ENCODE data around the gene GNG13. TPM values are rescaled to one million over a fixed set of nuclear protein-coding genes. Genes with fewer than 3 reads are reported as not detected.
"Not testable (repeated sequence)": the region's sequence is repeated elsewhere in the genome, so short reads cannot be mapped to it uniquely, and the experiment has no call there.

Gene GNG13
- total RNA-seq, 2 donors from 2014 or later = not detected

DNA sequence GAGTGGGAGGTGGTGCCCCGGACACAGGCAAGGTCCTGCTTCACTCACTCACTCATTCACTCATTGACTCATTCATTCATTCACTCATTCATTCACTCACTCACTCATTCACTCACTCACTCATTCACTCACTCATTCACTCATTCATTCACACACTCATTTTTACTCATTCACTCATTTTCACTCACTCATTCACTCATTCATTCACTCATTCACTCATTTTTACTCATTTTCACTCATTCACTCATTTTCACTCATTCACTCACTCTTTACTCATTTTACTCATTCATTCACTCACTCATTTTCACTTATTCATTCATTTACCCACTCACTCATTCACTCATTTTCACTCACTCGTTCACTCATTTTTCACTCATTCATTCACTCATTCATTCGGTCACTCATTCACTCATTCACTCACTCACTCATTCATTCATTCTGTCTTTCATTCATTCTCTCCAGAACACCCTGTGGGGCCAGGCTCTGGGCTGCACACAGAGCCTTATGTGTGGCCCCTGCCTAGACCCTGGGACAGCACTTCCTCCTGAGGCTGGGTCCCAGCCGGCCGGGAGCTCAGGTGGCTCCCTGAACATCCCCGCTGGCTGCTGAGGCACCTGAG is 21.5 kb downstream of the GNG13 start:
- Mint-ChIP-seq H3K36me3 (no peaks in the 10 kb centered on the region), H3K27ac (no peak overlapping the region), H3K9me3 (no peaks in the 10 kb centered on the region)
- ATAC-seq (peak in 1 of 2 donors; percentile 45), DNase-seq (ENCODE audit: low spot score in 2 of 2) (no peak)

DNA sequence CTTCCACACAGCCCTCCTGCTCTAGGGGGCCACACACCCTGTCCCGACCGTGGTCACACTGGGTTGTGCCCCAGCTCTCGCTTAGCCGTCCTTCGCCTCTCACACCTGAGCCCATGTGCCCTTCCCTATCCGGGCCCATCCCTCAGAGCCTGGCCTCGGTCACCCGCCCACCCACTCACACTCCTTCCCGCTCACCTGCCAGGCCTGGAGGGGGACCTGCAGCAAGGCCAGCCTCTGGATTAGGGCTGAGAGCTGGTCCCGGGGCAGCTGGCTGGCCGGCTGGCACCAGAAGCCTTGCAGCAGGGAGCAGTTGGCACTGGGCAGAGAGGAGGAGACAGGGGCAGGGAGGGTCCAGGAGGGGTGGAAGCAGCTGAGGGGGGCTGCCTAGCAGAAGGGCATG is 22.1 kb downstream of the GNG13 start:
- Mint-ChIP-seq H3K27ac (no peak overlapping the region), H3K9me3 (no peaks in the 10 kb centered on the region), H3K36me3 (no peaks in the 10 kb centered on the region)
- no peak for DNase-seq (ENCODE audit: low spot score in 2 of 2)
- peak in 1 of 2 donors; percentile 5 for ATAC-seq

DNA sequence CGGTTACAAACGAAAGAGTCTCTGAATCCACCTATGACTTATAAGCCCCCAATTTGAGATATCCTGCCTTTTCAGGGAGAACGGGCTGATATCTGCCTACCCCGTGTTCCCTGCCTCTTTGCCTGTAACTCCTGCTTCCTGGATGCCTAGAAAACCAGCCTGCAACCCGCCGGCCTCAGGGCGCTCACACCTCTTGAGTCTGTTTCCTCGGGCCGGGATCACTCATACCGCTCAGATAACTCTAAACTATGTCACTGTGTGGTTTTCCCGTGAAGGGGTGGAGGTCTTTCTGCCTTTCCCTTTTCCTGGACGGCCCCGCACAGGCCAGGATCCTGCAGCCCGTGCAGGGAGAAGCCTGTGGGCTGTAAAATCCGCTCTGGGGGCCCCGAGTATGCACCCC is 22.7 kb downstream of the GNG13 start:
- no peak overlapping the region for H3K27ac Mint-ChIP-seq
- ATAC-seq = no peak
- no peaks in the 10 kb centered on the region for H3K9me3 Mint-ChIP-seq
- DNase-seq (ENCODE audit: low spot score in 2 of 2) = no peak
- no peaks in the 10 kb centered on the region for H3K36me3 Mint-ChIP-seq

DNA sequence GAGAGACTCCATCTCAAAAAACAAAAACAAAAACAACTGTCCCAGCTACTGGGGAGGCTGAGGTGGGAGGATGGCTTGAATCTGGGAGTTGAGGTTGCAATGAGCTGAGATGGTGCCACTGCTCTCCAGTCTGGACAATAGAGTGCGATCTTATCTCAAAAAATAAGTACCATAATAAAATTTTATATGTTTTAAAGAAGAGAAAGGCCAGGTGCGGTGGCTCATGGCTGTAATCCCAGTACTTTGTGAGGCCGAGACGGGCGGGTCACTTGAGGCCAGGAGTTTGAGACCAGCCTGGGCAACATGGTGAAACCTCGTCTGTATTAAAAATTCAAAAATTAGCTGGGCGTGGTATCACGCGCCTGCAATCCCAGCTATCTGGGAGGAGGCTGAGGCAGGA is 23.7 kb downstream of the GNG13 start:
- no peak overlapping the region for H3K27ac Mint-ChIP-seq
- no peak for DNase-seq (ENCODE audit: low spot score in 2 of 2)
- H3K9me3 Mint-ChIP-seq = no peaks in the 10 kb centered on the region
- no peak for ATAC-seq
- no peaks in the 10 kb centered on the region for H3K36me3 Mint-ChIP-seq

DNA sequence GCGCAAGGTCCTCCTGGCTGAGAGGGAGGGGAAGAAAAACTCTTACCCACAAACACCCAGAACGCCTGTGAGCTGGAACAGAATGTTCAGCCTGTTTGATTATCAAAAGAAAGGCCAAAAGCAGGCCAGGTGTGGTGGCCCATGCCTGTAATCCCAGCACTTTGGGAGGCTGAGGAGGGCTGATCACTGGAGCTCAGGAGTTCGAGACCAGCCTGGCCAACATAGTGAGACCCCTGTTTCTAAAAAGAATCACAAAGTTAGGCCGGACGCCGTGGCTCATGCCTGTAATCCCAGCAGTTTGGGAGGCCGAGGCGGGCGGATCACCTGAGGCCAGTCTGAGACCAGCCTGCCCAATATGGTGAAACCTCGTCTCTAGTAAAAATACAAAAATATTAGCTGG is 24.2 kb downstream of the GNG13 start:
- not testable (repeated sequence) for DNase-seq (ENCODE audit: low spot score in 2 of 2); ATAC-seq; H3K9me3 Mint-ChIP-seq; H3K36me3 Mint-ChIP-seq; H3K27ac Mint-ChIP-seq

DNA sequence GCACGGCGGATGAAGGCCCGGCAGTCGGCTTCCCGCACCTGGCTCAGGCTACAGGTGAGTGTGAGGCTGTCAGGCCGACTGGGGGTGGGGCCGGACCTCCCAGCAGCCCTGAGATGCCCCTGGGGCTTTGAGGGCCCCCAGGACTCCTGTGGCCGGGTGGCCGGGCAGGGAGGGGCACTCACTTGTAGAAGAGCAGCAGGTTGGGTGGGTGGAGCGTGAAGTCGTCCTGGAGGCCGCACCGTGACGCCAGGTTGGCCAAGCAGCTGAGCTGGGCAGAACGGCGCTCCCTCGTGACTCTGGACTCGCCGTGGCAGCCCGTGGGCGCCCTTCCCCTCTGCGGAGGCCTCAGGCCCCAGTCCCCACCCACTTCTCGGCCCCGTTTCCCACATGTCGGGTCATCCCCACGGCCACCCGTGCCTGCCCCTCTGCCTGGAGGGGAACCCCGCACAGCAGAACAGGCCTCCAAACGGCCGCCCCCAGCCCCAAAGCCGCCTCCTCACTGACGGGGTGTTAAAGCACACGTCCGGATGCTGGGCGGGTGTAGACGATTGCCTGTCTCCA is 25.2 kb downstream of the GNG13 start:
- H3K27ac Mint-ChIP-seq = no peak overlapping the region
- DNase-seq (ENCODE audit: low spot score in 2 of 2) = no peak
- no peaks in the 10 kb centered on the region for H3K9me3 Mint-ChIP-seq
- no peak for ATAC-seq
- H3K36me3 Mint-ChIP-seq = no peaks in the 10 kb centered on the region

DNA sequence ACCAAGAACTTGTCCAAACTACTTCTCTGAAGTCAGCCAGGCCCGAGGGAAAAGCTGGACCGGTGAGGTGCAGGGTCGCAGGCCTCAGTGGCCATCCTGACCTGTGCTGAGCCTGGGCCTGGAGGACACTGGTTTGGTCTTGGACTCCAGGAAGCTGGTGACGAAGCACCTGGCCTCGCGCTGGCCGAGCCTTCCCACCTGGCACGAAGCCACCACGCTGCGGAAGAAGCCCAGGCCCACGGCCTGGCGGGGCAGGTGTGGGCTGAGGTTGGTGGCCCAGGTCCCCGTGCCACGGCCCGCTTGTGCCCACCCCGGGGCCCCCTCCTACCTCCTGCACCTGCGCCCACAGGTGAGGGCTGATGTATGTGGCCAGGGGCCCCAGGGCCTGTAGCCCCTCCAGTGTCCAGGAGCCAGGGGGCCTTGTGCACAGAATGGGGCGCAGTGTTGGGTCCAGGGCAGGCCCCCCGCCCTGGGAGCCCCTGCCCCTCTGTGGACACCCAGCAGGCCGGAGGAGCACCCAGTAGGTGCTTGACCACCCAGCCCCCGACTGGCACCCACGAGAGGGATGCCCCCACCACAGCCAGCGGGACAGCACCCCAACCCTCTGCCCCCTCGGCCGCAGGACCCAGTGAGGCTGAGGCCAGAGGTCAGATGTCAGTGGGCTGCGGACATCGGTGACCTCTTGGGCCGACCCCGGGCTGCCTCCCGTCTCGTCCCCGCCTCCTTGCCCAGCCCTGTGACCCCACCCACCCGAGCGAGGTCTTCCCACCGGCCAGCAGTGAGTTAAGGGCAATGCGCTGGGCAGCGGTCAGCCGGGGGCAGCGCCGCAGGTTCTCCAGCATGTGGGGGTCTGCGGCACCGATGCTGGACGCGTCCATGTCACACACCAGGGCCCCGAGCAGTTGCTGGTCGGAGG is 26.2 kb downstream of the GNG13 start:
- DNase-seq (ENCODE audit: low spot score in 2 of 2) (no peak), ATAC-seq (no peak)
- no peaks in the 10 kb centered on the region for H3K9me3 Mint-ChIP-seq
- H3K27ac Mint-ChIP-seq = no peak overlapping the region
- H3K36me3 Mint-ChIP-seq = no peaks in the 10 kb centered on the region

DNA sequence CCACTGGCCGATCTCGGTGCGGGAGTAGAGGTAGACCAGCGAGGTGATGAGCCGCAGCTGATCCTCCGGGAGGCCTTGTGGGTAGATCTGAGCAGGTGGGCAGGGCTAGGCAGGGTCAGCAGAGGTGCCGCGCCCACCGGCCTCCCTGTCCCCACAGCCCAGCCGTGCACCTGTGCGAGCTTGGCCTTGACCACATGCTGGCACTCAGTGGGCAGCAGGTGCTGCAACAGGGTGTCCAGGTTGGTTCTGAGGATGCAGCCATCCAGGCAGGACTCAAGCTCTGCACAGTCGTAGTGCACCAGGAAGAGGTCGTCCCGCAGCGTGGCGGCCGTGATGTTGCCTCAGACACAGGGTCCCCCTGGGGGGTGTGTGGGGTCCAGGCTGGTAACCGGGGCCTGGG is 27.6 kb downstream of the GNG13 start:
- no peak overlapping the region for H3K27ac Mint-ChIP-seq
- no peak for ATAC-seq
- H3K9me3 Mint-ChIP-seq = no peaks in the 10 kb centered on the region
- no peaks in the 10 kb centered on the region for H3K36me3 Mint-ChIP-seq
- no peak for DNase-seq (ENCODE audit: low spot score in 2 of 2)

DNA sequence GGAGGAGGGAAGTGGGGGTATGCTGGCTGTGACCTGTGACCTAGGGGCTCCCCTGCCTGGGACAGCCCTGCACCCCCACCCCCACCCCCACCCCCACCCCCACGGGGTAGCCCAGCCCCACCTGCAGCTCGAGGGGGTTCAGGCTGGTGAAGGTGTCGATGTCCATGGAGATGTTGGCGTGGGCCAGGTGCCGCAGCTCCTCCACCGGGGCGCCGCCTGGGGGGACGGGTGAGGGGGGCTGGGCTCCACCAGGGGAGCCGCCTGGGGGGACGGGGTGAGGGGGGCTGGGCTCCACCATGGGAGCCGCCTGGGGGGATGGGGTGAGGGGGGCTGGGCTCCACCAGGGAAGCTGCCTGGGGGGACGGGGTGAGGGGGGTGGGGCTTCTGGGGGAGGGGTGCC is 30.1 kb downstream of the GNG13 start:
- Mint-ChIP-seq H3K36me3 (no peaks in the 10 kb centered on the region), H3K27ac (no peak overlapping the region), H3K9me3 (no peaks in the 10 kb centered on the region)
- DNase-seq (ENCODE audit: low spot score in 2 of 2) (no peak), ATAC-seq (no peak)

DNA sequence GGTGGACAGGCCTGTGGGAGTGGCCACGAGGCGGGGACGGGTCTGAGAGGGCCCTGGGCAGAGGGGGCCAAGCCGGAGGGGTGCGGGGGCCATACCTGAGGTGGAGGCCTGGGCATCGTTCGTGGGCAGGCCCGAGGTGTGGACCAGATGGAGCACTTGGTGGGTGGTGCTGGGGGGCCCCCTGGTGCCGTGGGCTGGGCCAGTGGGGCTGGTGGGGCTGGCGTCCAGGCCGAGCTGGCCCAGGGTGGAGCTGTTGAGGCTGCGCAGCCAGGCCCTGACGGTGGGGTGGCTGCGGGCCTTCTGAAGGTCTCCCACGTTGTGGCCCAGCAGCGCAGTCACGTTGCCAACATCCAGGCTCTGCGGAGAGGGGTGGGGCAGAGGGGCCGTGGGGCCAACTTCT is 30.6 kb downstream of the GNG13 start:
- no peaks in the 10 kb centered on the region for H3K9me3 Mint-ChIP-seq
- H3K36me3 Mint-ChIP-seq = no peaks in the 10 kb centered on the region
- no peak for DNase-seq (ENCODE audit: low spot score in 2 of 2)
- no peak for ATAC-seq
- no peak overlapping the region for H3K27ac Mint-ChIP-seq

DNA sequence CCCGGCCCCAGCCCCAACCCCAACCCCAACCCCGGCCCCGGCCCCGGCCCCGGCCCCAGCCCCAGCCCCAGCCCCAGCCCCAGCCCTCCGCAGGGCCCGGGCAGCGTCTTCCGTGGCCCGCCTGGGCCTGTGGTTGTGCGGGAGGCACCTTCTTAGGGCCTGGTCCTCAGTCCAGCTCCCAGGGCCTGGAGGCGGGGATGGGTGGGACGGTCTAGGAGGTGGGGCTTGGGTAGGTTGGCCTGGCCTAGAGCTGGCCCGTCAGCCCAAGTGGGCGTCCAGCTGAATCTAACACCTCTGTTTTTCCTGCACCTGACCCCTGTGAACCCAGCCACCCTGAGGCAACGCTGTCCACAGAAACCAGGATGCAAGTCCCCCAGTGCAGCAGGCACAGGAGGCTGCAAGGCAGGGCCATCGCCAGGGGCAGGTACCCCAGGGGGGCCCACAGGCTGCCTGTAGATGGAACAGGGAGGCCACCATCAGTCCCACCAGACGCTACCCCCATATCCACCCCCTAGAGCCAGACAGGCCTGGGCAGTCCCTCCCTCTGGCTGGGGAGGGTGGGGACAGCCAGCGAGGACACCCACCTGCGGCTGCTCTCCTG is 31.2 kb downstream of the GNG13 start:
- H3K9me3 Mint-ChIP-seq = no peaks in the 10 kb centered on the region
- DNase-seq (ENCODE audit: low spot score in 2 of 2) (no peak), ATAC-seq (no peak)
- H3K27ac Mint-ChIP-seq = no peak overlapping the region
- no peaks in the 10 kb centered on the region for H3K36me3 Mint-ChIP-seq

DNA sequence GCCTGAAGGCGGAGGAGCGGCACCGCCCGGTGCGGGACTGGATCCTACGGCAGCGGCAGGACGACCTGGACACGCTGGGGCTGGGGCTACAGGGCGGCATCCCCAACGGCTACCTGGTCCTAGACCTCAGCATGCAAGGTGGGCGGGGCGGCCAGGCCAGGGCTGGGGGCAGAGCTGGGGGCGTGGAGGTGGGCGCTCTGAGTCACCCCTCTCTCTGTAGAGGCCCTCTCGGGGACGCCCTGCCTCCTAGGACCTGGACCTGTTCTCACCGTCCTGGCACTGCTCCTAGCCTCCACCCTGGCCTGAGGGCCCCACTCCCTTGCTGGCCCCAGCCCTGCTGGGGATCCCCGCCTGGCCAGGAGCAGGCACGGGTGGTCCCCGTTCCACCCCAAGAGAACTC is 32.1 kb downstream of the GNG13 start:
- H3K36me3 Mint-ChIP-seq = no peaks in the 10 kb centered on the region
- ATAC-seq (peak in 1 of 2 donors; percentile 11), DNase-seq (ENCODE audit: low spot score in 2 of 2) (no peak)
- no peak overlapping the region for H3K27ac Mint-ChIP-seq
- H3K9me3 Mint-ChIP-seq = no peaks in the 10 kb centered on the region

DNA sequence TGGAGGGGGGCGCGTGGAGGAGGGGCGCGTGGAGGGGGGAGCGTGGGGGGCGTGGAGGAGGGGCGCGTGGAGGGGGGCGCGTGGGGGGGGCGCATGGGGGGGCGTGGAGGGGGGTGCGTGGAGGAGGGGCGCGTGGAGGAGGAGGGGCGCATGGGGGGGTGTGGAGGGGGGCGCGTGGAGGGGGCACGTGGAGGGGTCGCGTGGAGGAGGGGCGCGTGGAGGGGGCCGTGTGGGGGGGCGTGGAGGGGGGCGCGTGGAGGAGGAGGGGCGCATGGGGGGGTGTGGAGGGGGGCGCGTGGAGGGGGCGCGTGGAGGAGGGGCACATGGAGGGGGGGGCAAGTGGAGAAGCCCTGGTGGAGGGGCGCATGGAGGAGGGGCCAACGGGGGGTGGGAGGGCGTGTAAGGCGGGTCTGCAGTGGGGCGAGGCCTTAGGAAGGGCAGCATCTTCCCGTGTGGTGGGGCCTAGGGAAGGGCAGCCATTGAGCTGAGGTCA is 32.7 kb downstream of the GNG13 start:
- Mint-ChIP-seq H3K27ac (no peak overlapping the region), H3K9me3 (no peaks in the 10 kb centered on the region), H3K36me3 (no peaks in the 10 kb centered on the region)
- ATAC-seq (no peak), DNase-seq (ENCODE audit: low spot score in 2 of 2) (no peak)

DNA sequence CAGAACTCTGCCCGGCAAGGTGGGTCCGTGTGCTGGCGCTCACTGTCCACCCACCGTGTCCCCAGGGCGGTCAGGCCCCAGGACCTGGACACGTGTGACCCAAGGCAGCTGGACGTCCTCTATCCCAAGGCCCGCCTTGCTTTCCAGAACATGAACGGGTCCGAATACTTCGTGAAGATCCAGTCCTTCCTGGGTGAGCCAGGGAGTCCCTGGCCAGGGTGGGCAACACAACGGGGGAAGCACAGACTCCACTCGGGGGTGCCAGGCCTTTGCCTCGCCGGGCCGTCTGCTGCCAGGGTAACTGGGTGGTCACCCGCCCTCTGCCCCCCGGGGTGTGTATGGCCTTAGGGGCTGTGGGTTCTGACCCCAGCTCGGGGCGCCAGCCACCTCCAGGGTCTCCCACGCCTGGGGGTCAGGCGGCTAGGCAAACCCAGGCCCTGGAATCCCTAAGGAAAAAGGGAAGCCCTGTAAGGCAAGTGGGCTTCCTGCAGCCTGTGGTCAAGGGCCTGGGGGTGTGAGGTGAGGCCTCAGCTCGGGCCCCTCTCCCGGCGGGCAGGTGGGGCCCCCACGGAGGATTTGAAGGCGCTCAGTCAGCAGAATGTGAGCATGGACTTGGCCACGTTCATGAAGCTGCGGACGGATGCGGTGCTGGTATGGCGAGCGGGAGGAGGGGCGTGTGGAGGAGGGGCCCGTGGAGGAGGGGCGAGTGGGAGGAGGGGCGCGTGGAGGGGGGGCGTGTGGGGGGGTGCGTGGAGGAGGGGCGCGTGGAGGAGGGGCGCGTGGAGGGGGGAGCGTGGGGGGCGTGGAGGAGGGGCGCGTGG is 33.5 kb downstream of the GNG13 start:
- DNase-seq (ENCODE audit: low spot score in 2 of 2) (no peak), ATAC-seq (no peak)
- no peaks in the 10 kb centered on the region for H3K9me3 Mint-ChIP-seq
- H3K27ac Mint-ChIP-seq = no peak overlapping the region
- no peaks in the 10 kb centered on the region for H3K36me3 Mint-ChIP-seq

DNA sequence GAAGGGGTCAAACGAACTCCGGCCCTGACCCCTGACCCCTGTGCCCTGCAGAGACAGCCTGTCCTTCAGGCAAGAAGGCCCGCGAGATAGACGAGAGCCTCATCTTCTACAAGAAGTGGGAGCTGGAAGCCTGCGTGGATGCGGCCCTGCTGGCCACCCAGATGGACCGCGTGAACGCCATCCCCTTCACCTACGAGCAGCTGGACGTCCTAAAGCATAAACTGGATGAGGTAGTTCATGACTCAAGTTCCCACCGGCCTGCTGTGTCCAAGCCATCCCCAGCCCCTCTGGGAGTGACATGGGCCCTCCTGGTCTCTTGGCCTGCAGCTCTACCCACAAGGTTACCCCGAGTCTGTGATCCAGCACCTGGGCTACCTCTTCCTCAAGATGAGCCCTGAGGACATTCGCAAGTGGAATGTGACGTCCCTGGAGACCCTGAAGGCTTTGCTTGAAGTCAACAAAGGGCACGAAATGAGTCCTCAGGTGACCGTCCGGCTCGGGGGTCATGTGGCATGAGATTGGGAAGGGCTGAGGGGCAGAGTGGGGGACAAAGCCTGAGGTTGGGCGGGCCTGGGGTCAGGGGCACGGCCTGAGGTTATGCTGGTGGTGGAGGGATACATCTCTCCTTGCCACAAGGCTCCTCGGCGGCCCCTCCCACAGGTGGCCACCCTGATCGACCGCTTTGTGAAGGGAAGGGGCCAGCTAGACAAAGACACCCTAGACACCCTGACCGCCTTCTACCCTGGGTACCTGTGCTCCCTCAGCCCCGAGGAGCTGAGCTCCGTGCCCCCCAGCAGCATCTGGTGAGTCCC is 34.3 kb downstream of the GNG13 start:
- Mint-ChIP-seq H3K9me3 (no peaks in the 10 kb centered on the region), H3K36me3 (no peaks in the 10 kb centered on the region), H3K27ac (no peak overlapping the region)
- DNase-seq (ENCODE audit: low spot score in 2 of 2) = no peak
- no peak for ATAC-seq

DNA sequence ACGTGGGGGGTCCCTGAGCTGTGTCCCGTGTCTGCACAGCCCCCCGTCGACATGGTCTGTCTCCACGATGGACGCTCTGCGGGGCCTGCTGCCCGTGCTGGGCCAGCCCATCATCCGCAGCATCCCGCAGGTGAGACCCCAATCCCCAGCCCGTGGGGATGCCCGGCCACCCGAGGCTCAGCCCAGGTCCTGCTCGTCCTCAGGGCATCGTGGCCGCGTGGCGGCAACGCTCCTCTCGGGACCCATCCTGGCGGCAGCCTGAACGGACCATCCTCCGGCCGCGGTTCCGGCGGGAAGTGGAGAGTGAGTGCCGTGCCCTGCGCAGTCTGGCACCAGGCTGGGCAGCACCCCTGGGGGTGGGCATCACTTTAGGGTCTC is 35.1 kb downstream of the GNG13 start:
- Mint-ChIP-seq H3K36me3 (no peaks in the 10 kb centered on the region), H3K27ac (no peak overlapping the region), H3K9me3 (no peaks in the 10 kb centered on the region)
- DNase-seq (ENCODE audit: low spot score in 2 of 2) (no peak), ATAC-seq (no peak)
